Prostate gland (tissue), 2 donors: ENCODE results near the gene PRF1.

Experiments used
- POLR2AphosphoS5 ChIP-seq: sonication (generic); formaldehyde crosslinking; IDR thresholded peaks from one replicate; pipeline ENCODE4 v1.6.1; 2017; ENCODE audit warnings: antibody characterized with exemption
- TF ChIP-seq, protein P1 (sequence below), 4 experiments: fragments of 200-600 bp in 2 of 4; fragments of 450-650 bp in 2 of 4; sonication (generic) in 2 of 4; IDR thresholded peaks; 1 replicate in 3 of 4; 2 replicates in 1 of 4; pipeline ENCODE4 v1.5.1; 2016 to 2019; ENCODE audit warnings: antibody characterized with exemption in 4 of 4, mild to moderate bottlenecking in 2 of 4, moderate library complexity in 2 of 4

- TF ChIP-seq POLR2AphosphoS5, result no peak
- TF ChIP-seq, protein P1, sequence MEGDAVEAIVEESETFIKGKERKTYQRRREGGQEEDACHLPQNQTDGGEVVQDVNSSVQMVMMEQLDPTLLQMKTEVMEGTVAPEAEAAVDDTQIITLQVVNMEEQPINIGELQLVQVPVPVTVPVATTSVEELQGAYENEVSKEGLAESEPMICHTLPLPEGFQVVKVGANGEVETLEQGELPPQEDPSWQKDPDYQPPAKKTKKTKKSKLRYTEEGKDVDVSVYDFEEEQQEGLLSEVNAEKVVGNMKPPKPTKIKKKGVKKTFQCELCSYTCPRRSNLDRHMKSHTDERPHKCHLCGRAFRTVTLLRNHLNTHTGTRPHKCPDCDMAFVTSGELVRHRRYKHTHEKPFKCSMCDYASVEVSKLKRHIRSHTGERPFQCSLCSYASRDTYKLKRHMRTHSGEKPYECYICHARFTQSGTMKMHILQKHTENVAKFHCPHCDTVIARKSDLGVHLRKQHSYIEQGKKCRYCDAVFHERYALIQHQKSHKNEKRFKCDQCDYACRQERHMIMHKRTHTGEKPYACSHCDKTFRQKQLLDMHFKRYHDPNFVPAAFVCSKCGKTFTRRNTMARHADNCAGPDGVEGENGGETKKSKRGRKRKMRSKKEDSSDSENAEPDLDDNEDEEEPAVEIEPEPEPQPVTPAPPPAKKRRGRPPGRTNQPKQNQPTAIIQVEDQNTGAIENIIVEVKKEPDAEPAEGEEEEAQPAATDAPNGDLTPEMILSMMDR (IDR thresholded peaks at IDR 0.05), result no peak
Measured at GRCh38 chr10:70593513-70593890, 9.0 kb downstream of the PRF1 start.
